PC-9 (cell line): ENCODE data around the gene SPTB. TPM values are rescaled to one million over a fixed set of nuclear protein-coding genes. Genes with fewer than 3 reads are reported as not detected.
A peak's percentile ranks its signal among the peaks of the same experiment; 100 is the strongest.

Experiments
- BruUV-seq: library from RNA; stranded (reverse); fragments of 400-500 nt; replicated peaks from 2 replicates; lab custom pipeline; 2021; lab: Mats Ljungman, UMichigan
- CTCF ChIA-PET: fragments of 300-600 bp; sonication (Branson Sonifier 250); formaldehyde crosslinking; loops from one replicate; lab custom pipeline; 2022; ENCODE audit warnings: antibody characterized with exemption; lab: Charles Lee
- POLR2A ChIA-PET: fragments of 300-600 bp; sonication (Branson Sonifier 250); formaldehyde crosslinking; loops from one replicate; lab custom pipeline; 2022; ENCODE audit warnings: antibody characterized with exemption; ENCODE audit not compliant: unreplicated experiment; lab: Charles Lee
- DNase-seq, 2 experiments: peaks; one replicate each; pipeline versions ENCODE4 v3.0.0 to v3.0.0-alpha.2; 2015 to 2022; ENCODE audit warnings: mixed read lengths in 1 of 2
- H2AFZ ChIP-seq: fragments of 200-600 bp; sonication (generic); 2 replicates; pipeline ENCODE4 v1.8.1; 2017; ENCODE audit warnings: antibody characterized with exemption
- H3F3A ChIP-seq: fragments of 200-600 bp; sonication (generic); 2 replicates; pipeline ENCODE4 v1.8.1; 2017; ENCODE audit warnings: antibody characterized with exemption, mild to moderate bottlenecking, low read depth; ENCODE audit not compliant: insufficient read depth
- H3K27ac ChIP-seq: fragments of 200-600 bp; sonication (generic); 2 replicates; pipeline ENCODE4 v1.6.1; 2016; ENCODE audit warnings: mixed run types
- H3K27me3 ChIP-seq: fragments of 200-600 bp; sonication (generic); 2 replicates; pipeline ENCODE4 v1.6.1; 2016; ENCODE audit warnings: low read depth, mixed run types; ENCODE audit not compliant: insufficient read depth
- H3K36me3 ChIP-seq: fragments of 200-600 bp; sonication (generic); 2 replicates; pipeline ENCODE4 v1.6.1; 2016; ENCODE audit warnings: low read depth, mixed run types
- H3K4me1 ChIP-seq: fragments of 200-600 bp; sonication (generic); replicated peaks from 2 replicates; pipeline ENCODE4 v1.6.1; 2016; ENCODE audit warnings: mixed run types; ENCODE audit not compliant: insufficient read depth
- H3K4me2 ChIP-seq: fragments of 200-600 bp; sonication (generic); 2 replicates; pipeline ENCODE4 v1.6.1; 2017; ENCODE audit warnings: mixed run types
- H3K4me3 ChIP-seq: fragments of 200-600 bp; sonication (generic); 2 replicates; pipeline ENCODE4 v1.6.1; 2016; ENCODE audit warnings: mixed run types
- H3K79me2 ChIP-seq: fragments of 200-600 bp; sonication (generic); 2 replicates; pipeline ENCODE4 v1.6.1; 2017; ENCODE audit warnings: low read depth, mixed run types
- H3K9me2 ChIP-seq: fragments of 200-600 bp; sonication (generic); 2 replicates; pipeline ENCODE4 v1.8.1; 2017; ENCODE audit warnings: mild to moderate bottlenecking; ENCODE audit not compliant: insufficient read depth
- H3K9me3 ChIP-seq: fragments of 200-600 bp; sonication (generic); 2 replicates; pipeline ENCODE4 v1.8.1; 2016; ENCODE audit warnings: low read depth; ENCODE audit not compliant: insufficient read depth
- H4K20me1 ChIP-seq: fragments of 200-600 bp; sonication (generic); 2 replicates; pipeline ENCODE4 v1.8.1; 2017; ENCODE audit not compliant: insufficient read depth
- EZH2 ChIP-seq: fragments of 200-600 bp; sonication (generic); IDR thresholded peaks from 2 replicates; pipeline ENCODE4 v1.8.0; 2017; ENCODE audit warnings: antibody characterized with exemption, low read depth
- intact Hi-C: fragments of 100-400 bp; cut with micrococcal nuclease; formaldehyde crosslinking; loops from one replicate; pipeline ENCODE4 v1.10.0; 2022; ENCODE audit not compliant: unreplicated experiment
- total RNA-seq: library from RNA; stranded (reverse); gene quantifications from 2 replicates; pipeline ENCODE4 v1.2.3, GENCODE V29; 2021
- TF ChIP-seq, protein P1 (sequence below): fragments of 200-600 bp; sonication (generic); conservative IDR thresholded peaks from 2 replicates; pipeline ENCODE4 v1.6.1; 2017; ENCODE audit warnings: mixed run types, antibody characterized with exemption, mild to moderate bottlenecking, moderate library complexity

Gene SPTB
- total RNA-seq, 1 experiment from 2014 or later: 0.50 TPM

DNA sequence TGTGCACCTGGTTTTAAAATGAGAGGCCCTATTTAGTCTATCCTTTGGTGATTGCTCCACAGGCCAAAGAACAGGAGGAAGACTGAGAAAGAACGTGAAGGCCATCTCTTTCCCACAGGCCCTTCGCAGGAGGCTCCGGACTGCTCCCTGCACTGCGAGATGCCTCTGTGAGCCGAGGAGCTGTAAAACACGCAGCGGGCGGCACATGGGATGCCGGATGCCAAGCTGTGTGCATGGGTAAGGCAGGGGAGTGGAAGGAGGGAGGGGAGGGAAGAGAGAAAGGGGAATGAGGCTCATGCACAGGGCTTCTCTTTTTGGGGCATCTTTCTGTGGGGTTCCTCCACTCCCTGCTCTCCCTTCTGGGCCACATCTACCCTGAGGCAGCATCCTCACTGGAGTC lies 61.6 kb downstream of the SPTB start:
- POLR2A ChIA-PET: interaction anchor here (0.7 kb wide), 1 partner anchor 277 kb away, joined by 27 read pairs; the partner anchor contains the start of gene HSPA2
- Histone ChIP-seq H3K79me2 (no peaks in the 10 kb centered on the region), H3K4me2 (no peak overlapping the region), H3K27ac (no peak overlapping the region), H3K9me2 (no peaks in the 10 kb centered on the region), H3F3A (no peaks in the 10 kb centered on the region), H3K4me3 (no peak overlapping the region), H3K36me3 (no peaks in the 10 kb centered on the region), H4K20me1 (no peaks in the 10 kb centered on the region), H3K27me3 (peaks cover 10% of the 10 kb centered on the region; the same call in 1 of the 2 replicates), H3K4me1 (0 out of 2 replicates have a peak, but pooled peaks cover 3% of the 10 kb centered on the region), H2AFZ (no peak overlapping the region), H3K9me3 (no peaks in the 10 kb centered on the region)
- intact Hi-C loops: no loop called here
- CTCF ChIA-PET: interaction anchor here (0.6 kb wide), 1 partner anchor 29 kb away, joined by 3 read pairs; no protein-coding TSS in a partner anchor
- DNase-seq: no peak
- no TSS peak for BruUV-seq
- no peak for TF ChIP-seq EZH2
- TF ChIP-seq, protein P1, sequence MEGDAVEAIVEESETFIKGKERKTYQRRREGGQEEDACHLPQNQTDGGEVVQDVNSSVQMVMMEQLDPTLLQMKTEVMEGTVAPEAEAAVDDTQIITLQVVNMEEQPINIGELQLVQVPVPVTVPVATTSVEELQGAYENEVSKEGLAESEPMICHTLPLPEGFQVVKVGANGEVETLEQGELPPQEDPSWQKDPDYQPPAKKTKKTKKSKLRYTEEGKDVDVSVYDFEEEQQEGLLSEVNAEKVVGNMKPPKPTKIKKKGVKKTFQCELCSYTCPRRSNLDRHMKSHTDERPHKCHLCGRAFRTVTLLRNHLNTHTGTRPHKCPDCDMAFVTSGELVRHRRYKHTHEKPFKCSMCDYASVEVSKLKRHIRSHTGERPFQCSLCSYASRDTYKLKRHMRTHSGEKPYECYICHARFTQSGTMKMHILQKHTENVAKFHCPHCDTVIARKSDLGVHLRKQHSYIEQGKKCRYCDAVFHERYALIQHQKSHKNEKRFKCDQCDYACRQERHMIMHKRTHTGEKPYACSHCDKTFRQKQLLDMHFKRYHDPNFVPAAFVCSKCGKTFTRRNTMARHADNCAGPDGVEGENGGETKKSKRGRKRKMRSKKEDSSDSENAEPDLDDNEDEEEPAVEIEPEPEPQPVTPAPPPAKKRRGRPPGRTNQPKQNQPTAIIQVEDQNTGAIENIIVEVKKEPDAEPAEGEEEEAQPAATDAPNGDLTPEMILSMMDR: no peak

DNA sequence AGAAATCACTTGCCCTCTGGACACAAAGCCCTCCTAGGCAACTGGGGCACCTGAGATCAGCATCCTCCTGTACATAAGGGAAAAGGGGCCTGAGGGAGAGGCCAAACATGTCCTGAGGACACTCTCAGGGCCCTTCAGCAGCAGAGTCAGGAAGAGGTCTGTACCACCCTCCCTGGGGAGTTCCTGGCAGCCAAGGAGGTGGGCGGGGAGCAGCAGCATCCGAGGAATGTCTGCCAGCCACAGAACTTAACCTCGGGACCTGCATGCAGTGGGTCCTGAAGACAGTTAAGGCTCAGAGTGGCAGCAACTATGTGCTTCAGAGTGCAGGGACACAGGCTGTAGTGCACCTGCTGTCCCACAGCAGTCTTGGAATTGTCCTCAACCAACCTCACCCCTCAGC lies 62.1 kb downstream of the SPTB start:
- Histone ChIP-seq H3K9me2 (no peaks in the 10 kb centered on the region), H4K20me1 (no peaks in the 10 kb centered on the region), H3K9me3 (no peaks in the 10 kb centered on the region), H3K4me1 (0 out of 2 replicates have a peak, but pooled peaks cover 3% of the 10 kb centered on the region), H3F3A (no peaks in the 10 kb centered on the region), H3K79me2 (no peaks in the 10 kb centered on the region), H2AFZ (no peak overlapping the region), H3K27ac (no peak overlapping the region), H3K4me3 (no peak overlapping the region), H3K36me3 (no peaks in the 10 kb centered on the region), H3K27me3 (peaks cover 10% of the 10 kb centered on the region; the same call in 1 of the 2 replicates), H3K4me2 (no peak overlapping the region)
- POLR2A ChIA-PET: interaction anchor here (0.7 kb wide), 1 partner anchor 277 kb away, joined by 27 read pairs; the partner anchor contains the start of gene HSPA2
- DNase-seq: peak; percentile 35 to 50
- CTCF ChIA-PET: no interaction called here
- intact Hi-C loops: no loop called here
- no TSS peak for BruUV-seq
- TF ChIP-seq, protein P1: no peak
- TF ChIP-seq EZH2: no peak

DNA sequence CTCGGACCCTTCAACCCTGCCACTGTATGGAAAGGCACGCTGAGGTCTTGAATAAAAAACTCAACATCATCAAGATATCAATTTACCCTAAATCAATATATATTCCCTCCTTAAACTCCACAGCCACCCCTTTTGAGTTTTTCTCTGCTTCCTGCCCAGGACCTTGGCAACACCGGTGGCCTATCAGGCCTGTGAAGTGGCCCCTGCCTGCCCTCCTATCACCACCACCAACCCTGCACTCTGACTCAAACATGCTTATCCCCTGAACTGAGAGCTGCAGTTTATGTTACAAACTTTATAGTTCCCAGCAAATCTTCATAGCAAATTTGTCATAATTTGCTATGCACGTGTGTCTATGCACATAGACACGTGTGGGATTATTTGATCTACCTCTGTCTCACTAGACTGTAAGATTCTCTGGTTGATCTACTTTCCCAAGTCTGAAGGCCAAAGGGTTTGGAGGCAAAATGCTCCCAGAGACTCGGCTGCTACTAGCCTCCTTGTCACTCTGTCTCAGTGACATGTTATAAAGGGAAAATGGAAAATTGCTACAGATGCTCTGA lies 63.4 kb downstream of the SPTB start:
- Histone ChIP-seq H3K9me2 (no peaks in the 10 kb centered on the region), H3K27me3 (peaks cover 10% of the 10 kb centered on the region; the same call in 1 of the 2 replicates), H3K79me2 (no peaks in the 10 kb centered on the region), H3K4me2 (no peak overlapping the region), H3K4me3 (no peak overlapping the region), H2AFZ (no peak overlapping the region), H4K20me1 (no peaks in the 10 kb centered on the region), H3K36me3 (no peaks in the 10 kb centered on the region), H3K27ac (no peak overlapping the region), H3K4me1 (peaks cover 8% of the 10 kb centered on the region), H3F3A (no peaks in the 10 kb centered on the region), H3K9me3 (no peaks in the 10 kb centered on the region)
- CTCF ChIA-PET: no interaction called here
- intact Hi-C loops: no loop called here
- TF ChIP-seq, protein P1: no peak
- no peak for TF ChIP-seq EZH2
- BruUV-seq: no TSS peak
- DNase-seq: peak in 1 of 2 experiments; percentile 13
- POLR2A ChIA-PET: interaction anchor here (0.7 kb wide), 1 partner anchor 25 kb away, joined by 4 read pairs; no protein-coding TSS in a partner anchor
